Measurements from ENCODE around the gene M1AP. TPM values are rescaled to one million over a fixed set of nuclear protein-coding genes. Genes with fewer than 3 reads are reported as not detected.

Gene M1AP
- total RNA-seq, 1 experiment from 2014 or later = 7.6 TPM

GRCh38 chr2:74534411-74534810 is 113.7 kb downstream of the M1AP start:
- no peak overlapping the region for H3T11ph ChIP-seq (ENCODE audit: low read length)
- no peak overlapping the region for H2BK120ac ChIP-seq (ENCODE audit: low read depth, low read length, poor library complexity, severe bottlenecking)
- no peaks in the 10 kb centered on the region for H3K9me3 ChIP-seq (ENCODE audit: control insufficient read depth, low read depth, low read length)
- H3K79me1 ChIP-seq (ENCODE audit: insufficient read depth, low read depth, low read length, poor library complexity, severe bottlenecking) = no peaks in the 10 kb centered on the region
- H2BK20ac ChIP-seq (ENCODE audit: low read depth, low read length, poor library complexity, severe bottlenecking) = no peak overlapping the region
- no peak overlapping the region for H3K9ac ChIP-seq (ENCODE audit: extremely low read depth, insufficient read length, low read length)
- no peaks in the 10 kb centered on the region for H3K4me1 ChIP-seq (ENCODE audit: insufficient read depth, low read length)
- no peak overlapping the region for H3K4ac ChIP-seq (ENCODE audit: low read depth, low read length)
- no peak overlapping the region for H2BK12ac ChIP-seq (ENCODE audit: insufficient read length, low read depth, low read length)
- no peaks in the 10 kb centered on the region for H3K79me2 ChIP-seq (ENCODE audit: insufficient read depth, low read length)
- WGBS (ENCODE audit: extremely low coverage, insufficient read length, low lambda C conversion rate) = no CpG with 5 or more reads among the region's 12 CpGs
- H3K4me1 Mint-ChIP-seq = peaks cover 12 to 14% of the 10 kb centered on the region in 2 experiments
- no peak for TF ChIP-seq CTCF (conservative IDR thresholded peaks at IDR 0.05)
- no peaks in the 10 kb centered on the region for H4K20me1 ChIP-seq (ENCODE audit: control insufficient read depth, insufficient read depth, insufficient read length)
- H3K9me3 Mint-ChIP-seq = no peaks in the 10 kb centered on the region
- peaks cover 0 to 34% (median 24%) of the 10 kb centered on the region in 3 experiments; a peak in 6 of 7 replicates for H3K36me3 Mint-ChIP-seq (ENCODE audit: insufficient read depth in 1 of 3, low read depth in 3 of 3)
- H3K23me2 ChIP-seq (ENCODE audit: insufficient read length, low read depth, low read length, poor library complexity, severe bottlenecking) = peaks cover 9% of the 10 kb centered on the region
- H3K4me3 Mint-ChIP-seq = no peak overlapping the region
- no peak overlapping the region for H3K23ac ChIP-seq (ENCODE audit: insufficient read length, low read depth, low read length)
- H4K5ac ChIP-seq (ENCODE audit: insufficient read length, low read depth, low read length) = no peak overlapping the region
- no peak overlapping the region for H2BK5ac ChIP-seq (ENCODE audit: insufficient read length, low read length)
- H4K91ac ChIP-seq (ENCODE audit: insufficient read length, low read depth, low read length) = no peak overlapping the region
- H3K18ac ChIP-seq (ENCODE audit: insufficient read length, low read depth, low read length) = no peak overlapping the region
- H2AFZ ChIP-seq (ENCODE audit: low read length) = no peak overlapping the region
- no peak overlapping the region for H2AK5ac ChIP-seq (ENCODE audit: insufficient read length, low read length)
- DNase-seq = no peak
- no peak overlapping the region for H3K27ac Mint-ChIP-seq
- H3K14ac ChIP-seq (ENCODE audit: insufficient read depth, low read length) = no peak overlapping the region
- H3K56ac ChIP-seq (ENCODE audit: insufficient read length, low read depth, low read length) = no peak overlapping the region
- no peak overlapping the region for H3K4me2 ChIP-seq (ENCODE audit: insufficient read depth, insufficient read length, low read length)
- no peak overlapping the region for H4K8ac ChIP-seq (replicated peaks; ENCODE audit: insufficient read length, low read depth, low read length)
- no peak overlapping the region for H3K27ac ChIP-seq (ENCODE audit: insufficient read length, low read depth, low read length)
- no peak overlapping the region for H2BK15ac ChIP-seq (ENCODE audit: low read depth, low read length)
- H3K27me3 Mint-ChIP-seq (ENCODE audit: low read depth) = peaks cover 2% of the 10 kb centered on the region; the same call in 1 of the 2 replicates
- H3K27me3 ChIP-seq (ENCODE audit: insufficient read depth, low read length) = no peaks in the 10 kb centered on the region
